Measurements from ENCODE around the gene PPM1H.

DNA sequence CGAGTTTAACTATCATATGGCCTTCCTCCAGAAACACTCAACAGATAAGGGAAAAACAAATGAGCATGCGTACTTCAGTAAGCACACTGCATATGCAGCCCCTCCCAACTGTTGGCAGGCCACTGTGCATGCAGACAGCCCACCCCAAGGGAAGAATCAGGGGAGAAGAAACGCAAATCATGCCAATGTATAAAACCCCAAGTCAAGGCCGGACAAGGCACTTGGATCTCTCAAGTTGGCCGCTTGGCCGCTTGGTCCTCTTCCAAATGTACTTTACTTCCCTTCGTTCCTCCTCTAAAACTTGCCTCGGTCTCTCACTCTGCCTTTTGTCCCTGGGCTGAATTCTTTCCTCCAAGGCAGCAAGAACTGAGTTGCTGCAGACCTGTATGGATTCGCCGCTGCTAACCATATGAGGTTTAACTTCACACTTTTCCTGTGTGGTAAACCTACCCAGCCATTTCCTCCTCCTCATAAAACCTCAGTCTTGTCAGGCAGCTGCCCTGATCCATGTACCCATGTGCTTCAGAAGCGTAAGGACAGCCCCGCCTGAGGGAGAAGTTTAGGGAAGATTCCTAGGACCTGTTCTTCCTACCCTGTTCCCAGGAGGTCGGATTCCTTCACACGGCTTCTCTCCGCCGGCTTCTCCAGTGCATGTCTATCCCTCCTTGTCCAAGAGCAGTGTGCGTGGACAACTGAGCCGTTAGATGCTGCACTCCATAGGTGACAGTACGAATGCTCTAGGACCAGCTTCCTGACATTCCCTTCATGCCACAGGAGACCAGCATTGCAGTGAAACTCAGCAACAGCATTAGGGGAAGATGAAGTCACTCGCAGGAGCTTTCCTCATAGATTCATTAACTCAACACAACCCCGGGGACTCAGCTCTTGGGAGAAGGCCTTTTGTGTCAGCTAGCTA, 280.4 kb downstream of the PPM1H start:
- TF ChIP-seq, protein P1, sequence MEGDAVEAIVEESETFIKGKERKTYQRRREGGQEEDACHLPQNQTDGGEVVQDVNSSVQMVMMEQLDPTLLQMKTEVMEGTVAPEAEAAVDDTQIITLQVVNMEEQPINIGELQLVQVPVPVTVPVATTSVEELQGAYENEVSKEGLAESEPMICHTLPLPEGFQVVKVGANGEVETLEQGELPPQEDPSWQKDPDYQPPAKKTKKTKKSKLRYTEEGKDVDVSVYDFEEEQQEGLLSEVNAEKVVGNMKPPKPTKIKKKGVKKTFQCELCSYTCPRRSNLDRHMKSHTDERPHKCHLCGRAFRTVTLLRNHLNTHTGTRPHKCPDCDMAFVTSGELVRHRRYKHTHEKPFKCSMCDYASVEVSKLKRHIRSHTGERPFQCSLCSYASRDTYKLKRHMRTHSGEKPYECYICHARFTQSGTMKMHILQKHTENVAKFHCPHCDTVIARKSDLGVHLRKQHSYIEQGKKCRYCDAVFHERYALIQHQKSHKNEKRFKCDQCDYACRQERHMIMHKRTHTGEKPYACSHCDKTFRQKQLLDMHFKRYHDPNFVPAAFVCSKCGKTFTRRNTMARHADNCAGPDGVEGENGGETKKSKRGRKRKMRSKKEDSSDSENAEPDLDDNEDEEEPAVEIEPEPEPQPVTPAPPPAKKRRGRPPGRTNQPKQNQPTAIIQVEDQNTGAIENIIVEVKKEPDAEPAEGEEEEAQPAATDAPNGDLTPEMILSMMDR (IDR thresholded peaks at IDR 0.05; ENCODE audit: low read depth, low read length, missing input control) = no peak
- TF ChIP-seq, protein P2, sequence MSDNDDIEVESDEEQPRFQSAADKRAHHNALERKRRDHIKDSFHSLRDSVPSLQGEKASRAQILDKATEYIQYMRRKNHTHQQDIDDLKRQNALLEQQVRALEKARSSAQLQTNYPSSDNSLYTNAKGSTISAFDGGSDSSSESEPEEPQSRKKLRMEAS (IDR thresholded peaks at IDR 0.05) = no peak

All from liver (tissue), 2 donors.